Smooth muscle cell (in vitro differentiated cells): ENCODE results near the gene CXCL16. TPM values are rescaled to one million over a fixed set of nuclear protein-coding genes. Genes with fewer than 3 reads are reported as not detected.

Experiments
- DNase-seq: peaks from one replicate; lab custom pipeline; 2025; ENCODE audit not compliant: unreplicated experiment; lab: John Stamatoyannopoulos, UW
- H2AFZ ChIP-seq: fragments of 200-600 bp; sonication (generic); 2 replicates; pipeline ENCODE4 v1.6.0; 2016; ENCODE audit warnings: antibody characterized with exemption, low read depth, mild to moderate bottlenecking
- H3F3A ChIP-seq: fragments of 200-600 bp; sonication (generic); 2 replicates; pipeline ENCODE4 v1.6.0; 2017; ENCODE audit warnings: antibody characterized with exemption, low read depth
- H3K27ac ChIP-seq: fragments of 200-600 bp; sonication (generic); 2 replicates; pipeline ENCODE4 v1.5.1; 2016; ENCODE audit warnings: low read depth, mild to moderate bottlenecking
- H3K27me3 ChIP-seq: fragments of 200-600 bp; sonication (generic); 2 replicates; pipeline ENCODE4 v1.6.1; 2016; ENCODE audit warnings: low read depth, mild to moderate bottlenecking
- H3K36me3 ChIP-seq: fragments of 200-600 bp; sonication (generic); 2 replicates; pipeline ENCODE4 v1.5.1; 2016; ENCODE audit warnings: low read depth
- H3K4me1 ChIP-seq: fragments of 200-600 bp; sonication (generic); 2 replicates; pipeline ENCODE4 v1.5.1; 2016; ENCODE audit warnings: low read depth
- H3K4me2 ChIP-seq: fragments of 200-600 bp; sonication (generic); 2 replicates; pipeline ENCODE4 v1.6.0; 2016; ENCODE audit warnings: mild to moderate bottlenecking
- H3K4me3 ChIP-seq: fragments of 200-600 bp; sonication (generic); 2 replicates; pipeline ENCODE4 v1.5.1; 2016; ENCODE audit warnings: mild to moderate bottlenecking
- H3K79me2 ChIP-seq: fragments of 200-600 bp; sonication (generic); 2 replicates; pipeline ENCODE4 v1.6.0; 2016; ENCODE audit warnings: low read depth, mild to moderate bottlenecking
- H3K9ac ChIP-seq: fragments of 200-600 bp; sonication (generic); 2 replicates; pipeline ENCODE4 v1.6.0; 2016; ENCODE audit warnings: low read depth
- H3K9me3 ChIP-seq: fragments of 200-600 bp; sonication (generic); replicated peaks from 2 replicates; pipeline ENCODE4 v1.5.1; 2016; ENCODE audit warnings: low read depth
- H4K20me1 ChIP-seq: fragments of 200-600 bp; sonication (generic); 2 replicates; pipeline ENCODE4 v1.6.0; 2016; ENCODE audit warnings: low read depth
- CTCF ChIP-seq: fragments of 200-600 bp; sonication (generic); IDR thresholded peaks from 2 replicates; pipeline ENCODE4 v1.5.1; 2017; ENCODE audit warnings: borderline replicate concordance, mild to moderate bottlenecking, antibody characterized with exemption; ENCODE audit not compliant: insufficient read depth, poor library complexity, severe bottlenecking
- WGBS: methylation state at CpG from one replicate; pipeline ENCODE4 v1.1.7; 2016; ENCODE audit warnings: low lambda C conversion rate; 5-methylcytosine and 5-hydroxymethylcytosine counted together
- polyA plus RNA-seq: library from polyadenylated mRNA; unstranded; fragments of >200 nt; fragmentation: Nextera tagmentation; extraction: Ambion mirVana; gene quantifications from 2 replicates; pipeline ENCODE4 v1.2.1, GENCODE V29; 2016
- total RNA-seq: library from RNA; depleted of rRNA; stranded (reverse); fragments of >200 nt; gene quantifications from 2 replicates; pipeline ENCODE4 v1.2.3, GENCODE V29; 2014

Gene CXCL16
- total and polyA plus RNA-seq, 2 experiments from 2014 or later: 2.3 to 3.2 TPM

GRCh38 chr17:4744999-4745969 is 5.6 kb upstream of the CXCL16 start:
- Histone ChIP-seq H3K4me1 (peaks cover 6% of the 10 kb centered on the region), H3K9ac (no peak overlapping the region), H3K9me3 (no peaks in the 10 kb centered on the region), H3K4me2 (peak overlapping the region; percentile 69), H2AFZ (peak overlapping the region; percentile 49), H4K20me1 (no peaks in the 10 kb centered on the region), H3K79me2 (no peaks in the 10 kb centered on the region), H3K27me3 (peaks cover 65% of the 10 kb centered on the region), H3K36me3 (no peaks in the 10 kb centered on the region), H3F3A (no peaks in the 10 kb centered on the region), H3K27ac (no peak overlapping the region), H3K4me3 (peak overlapping the region; percentile 21)
- WGBS: 7% methylated on average over 38 of the region's 51 CpGs
- no peak for DNase-seq
- no peak for TF ChIP-seq CTCF

- Histone ChIP-seq H3K9me3 (no peaks in the 10 kb centered on the region), H3K4me2 (no peak overlapping the region), H3K4me1 (peaks cover 10% of the 10 kb centered on the region), H3K4me3 (no peak overlapping the region), H2AFZ (no peak overlapping the region), H4K20me1 (no peaks in the 10 kb centered on the region), H3K79me2 (no peaks in the 10 kb centered on the region), H3K36me3 (no peaks in the 10 kb centered on the region), H3K27me3 (peaks cover 66% of the 10 kb centered on the region), H3K9ac (no peak overlapping the region), H3F3A (no peaks in the 10 kb centered on the region), H3K27ac (no peak overlapping the region)
- 93% methylated on average over 9 of the region's 9 CpGs for whole genome bisulfite sequencing
- TF ChIP-seq CTCF: no peak
- no peak for DNase-seq
Observed at GRCh38 chr17:4743898-4744297, 4.2 kb upstream of the CXCL16 start.

GRCh38 chr17:4743216-4743615 is 3.5 kb upstream of the CXCL16 start:
- Histone ChIP-seq H3K27ac (no peak overlapping the region), H3K9ac (no peak overlapping the region), H2AFZ (no peak overlapping the region), H3K36me3 (no peaks in the 10 kb centered on the region), H4K20me1 (no peaks in the 10 kb centered on the region), H3K4me3 (no peak overlapping the region), H3K27me3 (peaks cover 69% of the 10 kb centered on the region), H3K9me3 (no peaks in the 10 kb centered on the region), H3K79me2 (no peaks in the 10 kb centered on the region), H3K4me1 (peaks cover 16% of the 10 kb centered on the region), H3F3A (no peaks in the 10 kb centered on the region), H3K4me2 (no peak overlapping the region)
- WGBS: 93% methylated on average over 8 of the region's 8 CpGs
- no peak for DNase-seq
- TF ChIP-seq CTCF: no peak
